HG03439 (cell line): ENCODE results near the gene WWOX.
"Not testable (repeated sequence)": the region's sequence is repeated elsewhere in the genome, so short reads cannot be mapped to it uniquely, and the experiment has no call there.

Experiments used
- ATAC-seq: cut with Tn5 transposase; IDR thresholded peaks from one replicate; pipeline ENCODE4 v1.9.1; 2021; ENCODE audit warnings: mild to moderate bottlenecking, moderate library complexity; ENCODE audit not compliant: unreplicated experiment

The WWOX gene

DNA sequence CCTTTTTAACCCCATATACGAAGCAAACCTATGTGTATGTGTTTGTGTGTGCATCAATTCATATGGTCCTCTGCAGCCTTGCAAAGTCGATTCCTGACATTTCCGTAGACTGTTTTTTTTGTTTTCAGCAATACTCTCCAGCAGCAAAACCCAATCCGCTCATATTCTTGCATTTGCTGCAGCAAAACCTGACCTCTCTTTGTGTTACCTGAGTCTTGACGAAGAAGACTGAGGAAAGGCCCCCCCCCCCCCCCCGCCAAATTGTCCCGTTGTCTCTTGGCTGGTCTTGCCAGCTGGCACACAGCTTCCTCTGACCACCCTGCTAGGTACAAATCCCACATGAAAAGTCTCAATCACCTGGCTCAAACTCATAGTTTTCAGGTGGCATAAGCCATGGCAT is 494.7 kb downstream of the WWOX start:
- no peak for ATAC-seq

DNA sequence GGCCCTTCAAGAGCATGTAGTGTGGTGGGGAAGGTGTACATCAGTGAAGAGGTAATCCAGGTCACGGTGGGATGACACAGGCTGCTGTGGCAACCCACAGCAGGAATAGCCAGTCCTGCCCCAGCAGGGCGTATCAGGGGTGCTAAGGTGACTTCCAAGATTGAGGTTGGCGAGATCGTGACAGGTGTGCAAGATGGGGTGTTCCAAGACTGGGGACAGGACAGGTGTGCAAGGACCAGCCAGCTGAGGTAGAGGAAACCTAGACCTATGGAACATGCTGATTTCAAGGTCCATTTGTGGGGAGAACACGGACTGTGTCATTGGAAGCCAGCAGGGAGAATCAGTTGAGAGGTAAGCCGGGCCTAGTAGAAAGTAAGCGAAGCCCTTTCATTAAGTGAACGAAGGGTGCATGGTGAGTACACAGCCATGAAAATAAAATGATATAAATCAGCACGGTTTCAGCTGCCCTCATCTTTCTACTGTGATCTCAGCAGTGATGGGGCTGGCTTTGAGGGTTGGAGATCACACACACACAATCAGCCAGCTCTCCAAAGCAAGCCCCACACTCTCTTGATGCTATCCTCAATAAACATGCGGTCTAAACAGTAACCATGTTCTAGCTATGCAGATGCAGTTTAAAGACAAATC is 497.0 kb downstream of the WWOX start:
- ATAC-seq: no peak

DNA sequence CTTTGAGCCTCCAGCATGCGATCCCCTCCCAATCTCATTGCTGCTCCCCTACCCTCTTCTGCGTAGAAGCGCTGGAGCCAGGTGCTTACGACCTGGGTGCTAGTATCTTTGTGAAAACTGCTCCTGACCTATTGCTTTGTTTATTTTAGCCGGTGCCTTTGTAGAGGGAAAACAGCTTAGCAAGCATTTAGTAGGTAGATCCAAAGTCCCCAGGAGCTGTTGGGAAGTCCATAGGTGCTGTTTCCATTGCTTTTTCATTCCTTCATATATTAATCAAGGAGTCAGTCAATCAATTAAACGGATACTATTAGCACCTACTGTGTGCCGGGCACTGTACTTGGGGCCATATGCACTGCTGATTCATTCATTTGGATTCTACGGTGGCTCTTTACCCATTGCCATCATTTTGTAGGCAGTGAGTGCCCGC is 497.6 kb downstream of the WWOX start:
- ATAC-seq: no peak

DNA sequence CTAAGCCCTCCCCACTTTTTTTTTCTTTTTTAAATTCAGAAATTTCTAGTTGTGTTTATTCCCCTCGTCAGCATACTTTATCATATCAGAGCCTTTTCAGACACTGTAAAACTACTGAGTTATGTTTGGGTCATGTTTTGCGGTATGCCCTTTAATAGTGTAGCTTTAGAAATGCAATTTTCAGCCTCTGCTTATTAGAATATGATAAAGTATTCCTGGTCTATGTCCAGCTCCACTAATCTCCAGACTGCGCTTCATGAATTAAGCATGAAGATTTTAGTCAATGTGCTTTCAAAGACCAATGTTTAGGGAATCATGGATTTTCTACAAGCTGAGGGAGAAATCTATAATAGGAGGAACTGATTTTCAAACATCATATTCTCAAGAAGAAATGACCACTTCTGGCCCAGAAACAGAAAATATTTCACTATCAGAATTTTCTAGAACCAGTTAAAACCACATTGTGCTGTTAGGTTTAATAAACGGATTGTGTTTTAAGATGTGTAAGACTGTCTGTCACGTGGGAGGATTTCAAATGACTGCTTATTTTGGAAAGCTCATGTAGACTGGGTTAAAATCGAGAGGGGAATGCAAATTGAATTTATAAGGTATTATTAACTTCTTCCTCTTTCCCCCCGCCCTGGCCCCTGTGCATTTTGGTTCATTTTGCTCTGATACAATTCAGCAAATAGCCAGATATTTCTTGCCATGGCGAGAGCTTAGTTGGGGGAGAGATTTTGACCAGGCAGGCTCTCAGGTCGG is 498.5 kb downstream of the WWOX start:
- no peak for ATAC-seq

DNA sequence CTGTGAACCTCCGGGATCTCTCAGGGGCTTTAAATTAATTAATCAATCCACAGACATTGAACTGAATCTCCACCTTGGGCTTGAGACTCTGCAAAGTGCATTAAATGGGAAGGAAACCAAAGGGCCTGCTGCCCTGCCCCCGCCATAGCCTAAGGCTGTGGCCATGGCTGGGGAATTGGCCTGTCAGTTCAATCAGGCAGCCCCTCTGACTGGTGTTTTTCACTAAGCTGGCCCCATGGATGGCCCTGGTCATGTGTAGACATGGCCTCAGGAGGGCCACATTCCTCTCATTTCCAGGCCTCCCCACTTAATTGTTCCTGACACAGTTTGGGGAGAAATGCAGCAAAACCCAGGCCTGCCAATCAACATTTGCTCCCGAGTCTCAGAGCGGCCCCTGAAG is 499.8 kb downstream of the WWOX start:
- no peak for ATAC-seq

DNA sequence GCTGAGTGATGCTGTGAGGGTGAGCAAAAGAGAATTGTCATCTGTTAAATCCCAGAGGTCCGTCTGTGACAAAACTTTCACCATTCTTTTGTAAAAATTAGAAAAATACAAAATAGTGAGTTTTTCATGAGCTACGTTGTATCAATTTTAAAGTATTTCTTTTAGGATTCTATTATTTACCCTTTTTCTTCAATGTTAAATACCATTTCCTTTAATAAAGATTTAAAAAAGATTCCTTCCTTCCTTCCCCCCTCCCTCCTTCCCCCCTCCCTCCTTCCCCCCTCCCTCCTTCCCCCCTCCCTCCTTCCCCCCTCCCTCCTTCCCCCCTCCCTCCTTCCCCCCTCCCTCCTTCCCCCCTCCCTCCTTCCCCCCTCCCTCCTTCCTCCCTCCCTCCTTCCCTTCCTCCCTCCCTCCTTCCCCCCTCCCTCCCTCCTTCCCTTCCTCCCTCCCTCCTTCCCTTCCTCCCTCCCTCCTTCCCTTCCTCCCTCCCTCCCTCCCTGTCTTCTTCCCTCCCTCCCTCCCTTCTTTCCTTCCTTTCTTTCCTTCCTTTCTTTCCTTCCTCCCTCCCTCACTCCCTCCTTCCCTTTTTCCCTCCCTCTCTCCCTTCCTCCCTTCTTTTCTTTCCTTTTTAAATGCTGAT is 505.1 kb downstream of the WWOX start:
- not testable (repeated sequence) for ATAC-seq

DNA sequence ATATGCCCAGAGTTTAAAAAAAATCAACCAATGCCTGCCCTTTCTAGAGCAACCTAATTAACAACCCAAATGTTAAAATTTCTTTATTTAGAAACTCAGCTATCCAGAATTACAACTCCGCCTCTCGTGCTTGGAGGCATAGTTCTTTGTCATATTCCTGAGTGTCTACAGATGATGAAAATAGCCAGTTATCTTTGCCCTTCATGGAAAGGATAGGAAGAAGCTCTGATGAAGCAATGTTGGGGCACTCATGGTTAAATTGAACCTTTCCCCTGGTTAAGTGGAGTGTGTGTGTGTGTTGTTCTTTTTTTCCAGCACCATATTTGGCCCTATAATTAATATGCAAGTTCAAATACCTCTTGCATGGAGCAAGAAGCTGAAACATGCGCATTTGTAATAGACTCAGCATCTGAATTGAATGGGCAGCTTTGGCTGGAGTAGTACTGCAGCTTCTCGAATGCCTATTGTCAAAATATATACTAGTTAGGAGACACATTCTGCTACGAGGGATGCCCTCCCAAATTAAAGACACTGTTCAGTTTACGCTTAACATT is 506.2 kb downstream of the WWOX start:
- ATAC-seq: no peak

DNA sequence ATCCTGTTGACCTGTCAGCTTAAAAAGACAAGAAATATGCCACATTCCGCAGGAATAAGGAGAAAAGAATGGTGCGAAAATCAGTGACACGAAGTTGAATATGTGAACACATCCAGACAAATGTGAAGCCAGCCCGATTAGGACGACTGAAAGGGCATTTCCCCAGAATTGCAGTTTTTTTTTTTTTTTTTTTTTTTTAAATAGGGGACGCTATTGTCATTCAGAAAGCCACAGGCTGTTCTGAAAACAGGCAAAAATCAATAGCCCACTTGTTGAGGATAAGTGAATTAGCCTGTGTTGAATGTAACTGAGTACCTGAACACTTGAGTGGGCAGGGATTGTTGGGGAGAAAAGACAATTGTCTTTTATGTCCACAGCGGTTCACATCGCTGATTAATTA is 507.1 kb downstream of the WWOX start:
- no peak for ATAC-seq

DNA sequence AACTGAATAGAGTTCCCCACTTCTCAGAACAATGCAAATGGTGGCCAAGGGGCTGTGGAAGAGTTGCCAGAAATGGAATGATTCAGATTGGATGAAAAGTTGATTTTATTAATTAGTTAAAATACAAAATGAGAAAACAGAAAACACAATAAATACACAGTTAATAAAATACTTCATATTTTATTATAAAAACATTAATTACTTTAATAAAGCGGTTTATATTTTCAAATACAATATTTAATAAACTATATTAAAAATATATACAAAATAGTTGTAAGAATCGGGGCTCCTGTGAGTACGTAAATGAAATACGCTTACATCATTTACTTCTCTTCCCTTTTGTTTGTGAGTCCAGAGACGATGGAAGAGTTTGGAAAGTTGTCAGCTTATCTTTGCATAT is 507.6 kb downstream of the WWOX start:
- ATAC-seq: no peak

DNA sequence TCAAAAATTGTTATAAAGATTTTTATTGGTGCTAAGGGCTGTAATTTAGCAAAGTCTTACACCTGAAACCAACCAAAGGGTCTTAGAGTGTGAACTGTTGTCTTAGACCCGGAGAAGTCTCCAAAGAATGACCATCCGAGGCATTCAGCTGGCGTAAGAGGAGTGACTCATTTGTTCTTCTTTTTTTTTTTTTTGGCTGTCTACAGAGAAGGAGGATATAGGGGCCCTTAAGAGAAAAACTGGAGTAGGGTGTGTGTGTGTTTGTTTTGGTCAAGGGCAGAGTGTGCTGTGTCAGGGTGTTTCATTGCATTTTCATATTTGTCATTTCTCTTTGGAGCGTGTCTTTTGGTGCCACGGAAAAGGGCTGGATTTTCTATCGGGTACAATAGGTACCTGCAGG is 508.0 kb downstream of the WWOX start:
- ATAC-seq: no peak

DNA sequence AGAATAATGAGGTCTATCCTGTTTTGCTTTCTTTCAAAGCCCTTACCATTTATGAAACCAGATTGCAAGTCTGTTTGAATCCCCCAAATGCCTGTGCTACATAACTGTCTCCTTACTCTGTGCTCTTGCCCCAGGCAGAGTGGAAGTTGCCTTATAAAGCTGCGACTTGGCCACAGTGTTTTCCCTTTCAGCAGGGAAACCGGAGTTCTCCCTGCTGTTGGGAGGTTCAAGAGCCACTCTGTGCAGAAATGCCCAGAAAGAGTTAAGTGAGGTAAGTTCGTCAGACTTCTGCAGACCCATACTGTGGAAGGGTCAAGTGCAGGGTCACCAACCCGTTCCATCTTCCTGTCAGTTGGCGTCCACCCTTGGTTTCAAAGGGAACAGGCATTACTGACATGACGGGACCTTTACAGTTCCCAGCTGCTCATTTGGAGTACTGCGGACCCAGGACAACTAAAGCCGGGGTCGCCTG is 508.9 kb downstream of the WWOX start:
- ATAC-seq: no peak

DNA sequence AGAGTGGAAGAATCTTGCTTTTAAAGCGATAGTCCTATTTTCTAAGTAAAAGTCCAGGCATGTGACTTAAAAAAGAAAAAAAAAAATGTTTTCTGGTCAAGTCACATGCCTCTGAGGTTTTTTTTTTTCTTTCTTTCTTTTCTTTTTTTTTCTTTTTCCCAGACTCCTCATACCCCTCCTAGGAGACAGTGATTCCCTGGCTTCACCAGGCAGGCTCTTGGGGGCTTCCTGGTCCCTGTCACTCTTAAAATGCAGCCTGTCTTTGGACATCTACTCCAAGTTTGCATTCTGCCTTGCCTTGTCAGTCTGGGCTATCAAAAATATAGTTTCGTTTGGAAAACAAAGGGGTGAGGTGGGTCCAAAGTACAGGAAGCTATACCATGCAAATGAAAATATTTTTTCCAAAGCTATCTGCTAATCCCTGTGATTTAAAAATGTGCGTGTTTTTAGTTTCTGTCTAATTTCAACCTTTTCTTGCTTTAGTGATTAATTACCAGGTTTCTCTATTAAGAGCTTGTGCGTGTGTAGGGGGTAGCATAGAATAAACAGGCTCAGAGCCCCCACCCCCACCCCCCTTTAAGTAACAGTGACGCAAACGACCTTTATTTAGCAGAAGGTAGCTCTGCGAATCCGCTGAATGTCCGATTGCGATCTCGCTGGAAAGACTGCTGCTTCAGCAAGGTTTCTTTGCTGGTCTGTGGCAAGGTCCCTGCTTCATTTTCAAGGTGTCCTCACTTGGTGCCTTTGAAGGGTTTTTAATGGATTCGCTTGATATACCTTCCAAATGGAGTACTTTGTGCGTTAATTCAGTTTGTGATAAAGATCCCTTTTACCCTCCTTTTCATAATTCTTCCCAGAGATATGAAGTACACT is 510.2 kb downstream of the WWOX start:
- ATAC-seq: no peak

DNA sequence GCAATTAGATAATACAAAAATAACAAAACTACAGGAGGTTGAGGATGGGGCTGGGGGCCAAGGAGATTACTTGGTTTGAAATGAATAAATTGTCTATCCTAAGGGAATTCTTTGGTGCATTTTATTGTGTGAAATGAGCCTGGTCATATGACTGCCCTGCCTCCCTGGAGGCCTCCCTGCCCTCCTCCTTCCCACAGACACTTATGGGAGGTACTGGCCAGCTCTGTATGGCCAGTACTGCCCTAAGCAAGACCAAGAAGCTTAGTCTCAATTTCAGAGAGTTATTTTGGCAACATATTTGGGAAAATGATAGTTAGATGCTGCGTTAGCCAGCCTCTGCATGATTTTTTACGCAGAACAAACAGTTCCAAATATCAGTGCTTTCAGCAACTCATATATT is 511.9 kb downstream of the WWOX start:
- ATAC-seq: no peak

DNA sequence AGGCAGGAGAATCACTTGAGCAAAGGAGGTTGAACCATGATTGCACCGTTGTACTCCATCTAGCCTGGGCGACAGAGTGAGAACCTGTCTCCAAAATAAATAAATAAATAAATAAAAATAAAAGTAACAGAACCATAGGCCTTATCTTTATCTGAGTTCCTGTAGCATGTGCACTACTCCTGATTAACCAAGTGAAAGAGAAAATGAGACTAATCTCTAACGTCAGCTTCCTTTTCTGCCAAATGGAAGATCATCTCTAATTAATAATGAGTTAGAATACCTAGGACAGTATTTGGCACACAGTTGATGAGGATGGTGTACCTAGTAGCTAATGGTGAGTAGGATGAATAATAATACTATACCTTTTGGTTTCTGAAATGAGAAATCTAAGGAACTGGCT is 520.4 kb downstream of the WWOX start:
- no peak for ATAC-seq

DNA sequence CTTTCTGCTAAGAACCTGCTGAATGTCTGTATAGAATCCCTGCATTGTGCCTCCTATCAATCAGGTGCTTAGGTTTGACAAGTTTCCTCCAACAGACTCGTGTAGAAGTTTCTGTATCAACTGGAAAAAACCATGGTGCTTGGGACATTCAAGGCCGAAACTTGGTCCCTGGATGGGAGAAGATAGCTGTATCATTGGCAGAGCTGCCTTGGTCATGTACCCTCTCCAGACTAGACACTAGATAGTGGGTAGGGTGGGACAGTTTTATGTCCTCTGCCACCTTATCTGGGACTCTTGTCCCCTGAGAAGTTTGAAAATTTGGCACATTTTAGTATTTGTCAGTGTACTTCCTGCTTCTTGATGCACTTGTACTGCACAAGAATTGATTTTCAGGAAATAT is 520.8 kb downstream of the WWOX start:
- ATAC-seq: no peak

DNA sequence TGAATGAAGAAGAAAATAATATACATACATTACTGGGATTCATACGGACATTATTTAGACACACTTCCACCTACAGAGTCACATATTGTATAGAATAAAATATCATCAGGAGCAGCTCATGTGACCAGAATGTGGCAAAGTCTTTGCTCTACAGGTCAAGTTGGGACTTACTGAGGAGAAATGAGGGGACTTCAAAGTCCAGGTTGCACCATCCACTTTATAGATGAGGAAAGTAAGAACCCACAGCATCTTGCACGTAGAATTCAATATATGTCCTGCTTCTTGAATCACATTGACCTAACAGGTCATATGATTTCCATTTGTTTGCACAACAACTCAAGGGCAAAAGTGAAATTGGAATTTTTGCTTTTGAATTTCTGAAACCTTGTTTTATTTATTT is 524.3 kb downstream of the WWOX start:
- no peak for ATAC-seq

DNA sequence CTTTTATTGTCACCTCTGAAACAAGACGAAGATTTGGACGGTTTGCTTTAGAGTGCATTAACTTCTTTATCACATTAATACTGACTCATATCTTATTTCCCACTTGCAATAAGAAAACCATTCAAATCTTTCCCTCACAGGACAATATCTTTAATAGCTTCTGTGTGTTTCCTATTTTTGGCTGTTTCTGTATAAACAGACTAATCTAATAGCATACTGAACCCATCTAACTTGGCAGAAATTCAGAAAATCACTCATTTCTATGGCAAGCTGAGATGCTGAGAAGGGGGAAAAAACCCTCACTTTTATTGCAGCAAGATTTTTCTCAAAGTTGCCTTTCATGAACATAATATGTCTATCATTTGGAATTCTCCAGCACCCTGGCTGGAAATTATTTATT is 524.9 kb downstream of the WWOX start:
- no peak for ATAC-seq

DNA sequence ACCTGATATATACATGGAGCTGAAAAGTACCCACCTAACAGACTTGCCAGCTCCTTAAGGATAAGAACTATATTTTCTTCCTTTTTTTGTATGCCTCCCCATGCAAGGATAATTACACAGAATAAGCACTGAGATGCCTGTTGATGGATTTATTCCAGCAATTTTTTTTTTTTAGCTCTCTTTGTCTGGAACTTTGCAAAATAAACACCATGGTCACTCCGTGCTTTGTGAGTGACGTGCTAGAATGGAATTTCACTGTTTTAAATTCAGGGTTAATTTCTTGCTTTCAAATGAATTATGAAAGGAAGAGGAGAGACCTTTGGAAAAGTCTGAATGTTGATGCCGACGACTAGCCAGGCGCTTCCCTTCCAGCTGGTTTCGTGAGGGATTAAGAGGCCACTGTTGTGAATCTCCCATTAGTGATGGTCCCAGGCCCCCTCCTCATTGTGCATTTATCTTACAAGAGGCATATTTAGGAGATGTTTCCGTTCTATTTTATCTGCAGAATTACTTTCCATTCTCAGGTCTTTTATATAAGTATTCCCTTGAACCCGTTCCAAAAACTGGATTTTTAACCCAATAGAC is 529.1 kb downstream of the WWOX start:
- ATAC-seq: no peak

DNA sequence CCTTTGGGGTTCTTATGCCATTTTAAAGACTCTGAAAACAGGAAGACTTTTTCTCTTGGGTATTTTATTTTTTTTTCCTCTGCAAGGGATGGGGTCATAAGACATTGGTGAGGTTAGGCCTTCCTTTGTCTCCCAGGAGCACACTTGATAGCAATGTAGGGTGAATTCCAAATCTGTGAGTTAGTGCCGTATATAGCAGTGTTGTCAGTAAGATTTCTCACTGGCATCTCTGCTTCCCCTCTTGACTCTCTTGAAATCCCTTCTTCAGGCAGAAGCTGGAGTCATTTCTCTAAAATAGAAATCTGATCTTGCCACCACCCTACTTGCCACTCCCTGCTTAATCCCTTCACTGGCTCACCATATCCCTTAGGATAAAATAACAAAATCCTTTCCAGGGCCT is 529.7 kb downstream of the WWOX start:
- ATAC-seq: no peak

DNA sequence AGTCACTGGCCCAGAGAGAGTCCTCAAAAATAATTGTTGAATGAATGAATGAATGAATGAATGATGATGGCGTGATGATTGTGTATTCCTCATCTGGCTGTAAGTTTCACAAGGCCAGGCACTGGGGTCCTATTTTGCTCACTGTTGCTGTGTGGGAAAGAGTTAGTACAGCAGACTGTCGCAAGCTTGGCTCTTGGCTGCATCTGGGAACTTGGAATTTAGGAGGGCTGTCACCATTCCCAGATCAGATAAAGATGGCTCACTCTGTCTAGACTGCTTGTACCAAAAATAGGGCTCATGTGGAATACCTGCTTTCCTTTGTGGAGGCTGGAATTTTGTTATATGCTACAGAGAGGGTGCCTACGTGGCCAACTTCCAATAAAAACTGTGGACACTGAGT is 530.6 kb downstream of the WWOX start:
- no peak for ATAC-seq

DNA sequence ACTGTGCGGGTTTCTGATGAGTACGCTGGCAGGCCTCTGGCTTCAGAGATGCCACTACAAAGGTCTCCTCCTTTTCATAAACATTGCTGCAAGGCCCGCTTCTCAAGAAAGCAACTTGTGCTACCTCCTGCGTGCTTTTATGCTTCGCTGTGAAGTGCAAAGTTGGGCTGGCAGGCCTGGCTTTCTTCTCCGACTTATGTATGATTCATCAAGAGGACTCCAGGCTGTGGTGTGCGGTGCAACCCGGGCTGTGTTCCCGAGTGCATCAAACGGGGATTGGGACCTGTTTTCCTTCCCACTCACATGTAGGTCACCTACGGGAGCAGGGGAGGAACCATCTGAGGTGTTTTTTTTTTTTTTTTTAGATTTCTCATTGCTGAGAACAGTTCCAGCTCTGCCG is 534.1 kb downstream of the WWOX start:
- no peak for ATAC-seq
